GM18508 (cell line): Measurements from ENCODE around the gene ILRUN.
"Not testable (repeated sequence)": the region's sequence is repeated elsewhere in the genome, so short reads cannot be mapped to it uniquely, and the experiment has no call there.

ENCODE experiments used
- ATAC-seq: cut with Tn5 transposase; IDR thresholded peaks from one replicate; pipeline ENCODE4 v1.9.1; 2021; ENCODE audit warnings: moderate number of reproducible peaks; ENCODE audit not compliant: insufficient read depth, unreplicated experiment

The ILRUN gene

GRCh38 chr6:34667481-34668238 lies 28.9 kb downstream of the ILRUN start:
- ATAC-seq = no peak

GRCh38 chr6:34665019-34665418 lies 31.5 kb downstream of the ILRUN start:
- no peak for ATAC-seq

GRCh38 chr6:34664256-34664971 lies 32.2 kb downstream of the ILRUN start:
- ATAC-seq = no peak

- ATAC-seq = no peak
These were observed 32.7 kb downstream of the ILRUN start for GRCh38 chr6:34663831-34664255.

- no peak for ATAC-seq
These were observed 33.2 kb downstream of the ILRUN start for GRCh38 chr6:34663371-34663770.

- no peak for ATAC-seq
These were observed 35.2 kb downstream of the ILRUN start for GRCh38 chr6:34661357-34661756.

- ATAC-seq = no peak
These were observed 37.8 kb downstream of the ILRUN start for GRCh38 chr6:34658605-34659265.

GRCh38 chr6:34657979-34658480 lies 38.5 kb downstream of the ILRUN start:
- ATAC-seq = not testable (repeated sequence)

GRCh38 chr6:34657307-34657978 lies 39.1 kb downstream of the ILRUN start:
- no peak for ATAC-seq

GRCh38 chr6:34657037-34657306 lies 39.6 kb downstream of the ILRUN start:
- ATAC-seq = no peak

GRCh38 chr6:34656378-34657036 lies 40.1 kb downstream of the ILRUN start:
- ATAC-seq = peak; percentile 85

GRCh38 chr6:34655876-34656377 lies 40.6 kb downstream of the ILRUN start:
- ATAC-seq = not testable (repeated sequence)

GRCh38 chr6:34654061-34654710 lies 42.4 kb downstream of the ILRUN start:
- no peak for ATAC-seq

GRCh38 chr6:34652263-34652662 lies 44.3 kb downstream of the ILRUN start:
- ATAC-seq = no peak

- no peak for ATAC-seq
These were observed 45.7 kb downstream of the ILRUN start for GRCh38 chr6:34650823-34651222.

- not testable (repeated sequence) for ATAC-seq
These were observed 46.3 kb downstream of the ILRUN start for GRCh38 chr6:34650232-34650631.

GRCh38 chr6:34648806-34649205 lies 47.8 kb downstream of the ILRUN start:
- no peak for ATAC-seq
